Measurements from ENCODE around the gene ADAM12.

ADAM12 gene, protein sequence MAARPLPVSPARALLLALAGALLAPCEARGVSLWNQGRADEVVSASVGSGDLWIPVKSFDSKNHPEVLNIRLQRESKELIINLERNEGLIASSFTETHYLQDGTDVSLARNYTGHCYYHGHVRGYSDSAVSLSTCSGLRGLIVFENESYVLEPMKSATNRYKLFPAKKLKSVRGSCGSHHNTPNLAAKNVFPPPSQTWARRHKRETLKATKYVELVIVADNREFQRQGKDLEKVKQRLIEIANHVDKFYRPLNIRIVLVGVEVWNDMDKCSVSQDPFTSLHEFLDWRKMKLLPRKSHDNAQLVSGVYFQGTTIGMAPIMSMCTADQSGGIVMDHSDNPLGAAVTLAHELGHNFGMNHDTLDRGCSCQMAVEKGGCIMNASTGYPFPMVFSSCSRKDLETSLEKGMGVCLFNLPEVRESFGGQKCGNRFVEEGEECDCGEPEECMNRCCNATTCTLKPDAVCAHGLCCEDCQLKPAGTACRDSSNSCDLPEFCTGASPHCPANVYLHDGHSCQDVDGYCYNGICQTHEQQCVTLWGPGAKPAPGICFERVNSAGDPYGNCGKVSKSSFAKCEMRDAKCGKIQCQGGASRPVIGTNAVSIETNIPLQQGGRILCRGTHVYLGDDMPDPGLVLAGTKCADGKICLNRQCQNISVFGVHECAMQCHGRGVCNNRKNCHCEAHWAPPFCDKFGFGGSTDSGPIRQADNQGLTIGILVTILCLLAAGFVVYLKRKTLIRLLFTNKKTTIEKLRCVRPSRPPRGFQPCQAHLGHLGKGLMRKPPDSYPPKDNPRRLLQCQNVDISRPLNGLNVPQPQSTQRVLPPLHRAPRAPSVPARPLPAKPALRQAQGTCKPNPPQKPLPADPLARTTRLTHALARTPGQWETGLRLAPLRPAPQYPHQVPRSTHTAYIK

GRCh38 chr10:126387931-126388911 is at the start of gene ADAM12:
TSS of gene ADAM12 (minus strand) at chr10:126388477. CDS start at chr10:126388145, 332 bp downstream.
- DNase-seq (ENCODE audit: low spot score): no peak

DNA sequence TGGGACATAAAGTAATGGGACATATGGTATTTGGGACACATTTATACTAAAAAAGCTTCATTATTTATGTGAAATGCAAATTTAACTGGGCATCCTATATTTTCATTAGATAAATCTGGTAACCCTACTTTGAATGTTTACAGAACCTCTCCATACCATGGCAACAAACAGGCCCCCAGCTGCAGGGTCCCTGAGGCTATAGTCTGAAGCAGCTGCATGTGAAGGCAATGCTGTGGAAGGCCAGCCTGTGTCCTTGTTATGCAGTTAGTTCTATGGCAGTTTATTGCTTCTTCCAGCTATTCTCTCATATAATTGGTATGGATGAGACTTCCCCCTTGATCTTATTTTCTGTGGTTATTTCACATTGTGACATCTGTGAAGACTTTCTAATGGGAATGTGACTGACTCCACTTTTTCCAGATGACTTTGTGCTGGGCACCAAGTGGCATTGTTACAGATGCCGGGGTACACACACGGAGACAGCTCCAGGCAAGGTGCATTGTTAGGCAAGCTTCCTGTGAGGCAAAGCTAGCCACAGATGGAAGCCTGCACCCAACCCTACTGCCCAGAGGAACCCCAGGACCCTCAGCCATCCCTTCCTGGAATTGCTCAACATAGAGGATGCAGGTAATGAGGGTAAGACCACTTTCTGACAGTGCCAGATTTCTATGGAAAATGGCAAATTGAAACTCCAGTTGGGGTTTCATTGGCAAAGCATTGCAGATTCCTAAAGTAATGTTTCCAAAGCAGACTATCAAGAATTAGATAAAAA is 49.5 kb upstream of the ADAM12 start:
- no peak for DNase-seq (ENCODE audit: low spot score)

GRCh38 chr10:126434235-126434634 is 46.0 kb upstream of the ADAM12 start:
- DNase-seq (ENCODE audit: low spot score): no peak

GRCh38 chr10:126433351-126433750 is 45.1 kb upstream of the ADAM12 start:
- DNase-seq (ENCODE audit: low spot score): no peak

DNA sequence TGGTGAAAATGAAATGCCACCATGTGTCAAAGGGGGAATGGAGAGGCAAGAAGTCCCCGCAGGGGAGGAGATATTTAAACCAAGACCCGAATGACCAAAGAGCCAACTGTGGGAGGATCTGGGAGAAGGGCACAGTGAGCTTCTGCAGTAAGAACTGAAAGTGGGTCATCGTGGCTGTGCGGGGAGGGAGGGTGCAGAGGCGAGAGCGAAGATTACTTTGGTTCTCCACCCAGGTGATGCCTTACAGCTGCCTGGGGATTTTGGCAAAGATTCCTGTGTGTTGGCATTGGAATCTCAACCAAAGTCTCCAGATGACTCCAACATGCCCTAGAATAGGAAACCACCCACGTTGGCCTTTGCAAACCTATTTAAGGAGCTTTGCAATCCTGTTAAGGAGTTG is 44.2 kb upstream of the ADAM12 start:
- DNase-seq (ENCODE audit: low spot score): no peak

DNA sequence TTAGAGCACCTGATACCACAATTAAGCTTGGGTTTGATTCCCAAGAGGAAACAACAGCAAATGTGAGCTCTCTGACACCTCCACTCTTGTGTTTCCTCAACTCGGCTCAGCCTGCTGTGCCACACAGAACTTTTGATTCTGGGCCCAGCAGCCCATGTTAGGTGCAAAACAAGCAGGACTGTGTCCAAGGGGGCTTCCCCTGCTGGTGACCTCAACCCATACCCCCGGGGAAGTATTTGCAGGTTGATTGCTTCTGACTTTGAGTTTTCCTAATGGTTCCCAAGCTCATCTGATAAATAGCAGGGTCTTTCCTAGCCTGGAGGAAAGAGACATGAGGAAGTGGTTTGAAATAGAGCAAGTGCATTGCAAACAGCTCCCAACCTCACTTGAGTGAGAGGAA is 43.5 kb upstream of the ADAM12 start:
- DNase-seq (ENCODE audit: low spot score): no peak

DNA sequence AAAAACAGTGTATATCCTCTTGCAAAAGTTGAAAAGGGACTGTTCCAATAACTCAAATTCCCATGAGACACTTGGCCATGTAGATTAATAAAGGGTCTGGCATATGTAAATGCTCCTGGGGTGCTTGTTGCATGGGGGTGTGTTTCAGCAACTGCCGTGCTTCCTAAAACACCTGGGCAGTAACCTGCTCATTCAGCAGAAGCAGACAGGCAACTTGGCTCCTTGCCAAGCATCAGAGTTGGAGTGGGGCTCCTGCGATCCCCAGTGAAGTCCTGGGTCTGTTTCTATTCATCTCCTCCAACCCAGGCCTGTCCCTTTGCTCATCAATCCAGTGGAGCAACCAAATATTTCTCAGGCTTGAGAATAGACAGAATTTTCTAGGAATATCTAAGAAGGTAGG is 42.2 kb upstream of the ADAM12 start:
- no peak for DNase-seq (ENCODE audit: low spot score)

GRCh38 chr10:126429275-126429674 is 41.0 kb upstream of the ADAM12 start:
- no peak for DNase-seq (ENCODE audit: low spot score)

DNA sequence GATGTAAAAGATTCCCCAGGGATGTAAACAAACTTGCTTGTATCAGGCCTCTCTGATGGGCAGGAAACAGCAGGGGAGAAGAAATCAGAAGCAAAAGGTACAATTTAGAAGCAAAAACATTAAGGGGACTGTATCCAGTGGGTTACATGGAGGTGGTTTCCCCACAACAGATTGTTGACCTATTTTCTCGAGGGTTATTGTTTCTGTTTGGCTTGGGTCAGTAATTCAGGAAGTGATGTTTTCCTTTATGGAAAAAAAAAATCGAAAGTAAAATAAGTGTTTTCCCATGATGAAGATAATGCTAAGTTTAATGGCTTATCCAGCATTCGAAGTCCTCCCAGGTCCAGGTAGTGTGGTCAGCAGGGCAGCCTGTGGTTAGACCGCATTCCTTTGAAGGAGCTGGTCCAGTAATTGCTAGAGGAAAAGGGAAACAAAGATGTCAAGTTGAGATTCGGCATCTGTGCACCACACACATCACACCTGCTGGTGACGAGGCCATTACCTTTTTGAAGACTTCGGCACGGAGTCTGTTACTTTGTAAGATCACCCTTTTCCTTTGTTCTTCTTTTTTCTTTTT is 37.3 kb upstream of the ADAM12 start:
- no peak for DNase-seq (ENCODE audit: low spot score)

DNA sequence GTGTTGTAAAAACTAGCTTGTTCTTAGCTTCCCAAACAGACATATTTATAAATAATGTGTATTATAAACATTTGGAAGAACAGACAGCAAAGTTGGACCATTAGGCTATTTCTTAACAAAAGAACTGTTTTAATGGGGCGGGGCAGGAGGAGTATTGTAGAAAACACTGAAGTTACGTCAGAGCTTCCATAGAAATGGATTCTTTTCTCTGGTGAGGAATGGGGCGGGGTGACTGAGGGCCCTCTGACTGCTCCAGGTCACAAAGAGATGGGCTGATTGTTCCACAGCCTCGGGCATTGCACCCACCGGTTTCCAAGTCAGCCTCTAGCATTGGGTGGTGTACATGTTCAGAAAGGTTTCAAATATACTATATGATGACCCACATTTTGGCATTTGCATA is 36.8 kb upstream of the ADAM12 start:
- DNase-seq (ENCODE audit: low spot score): no peak

DNA sequence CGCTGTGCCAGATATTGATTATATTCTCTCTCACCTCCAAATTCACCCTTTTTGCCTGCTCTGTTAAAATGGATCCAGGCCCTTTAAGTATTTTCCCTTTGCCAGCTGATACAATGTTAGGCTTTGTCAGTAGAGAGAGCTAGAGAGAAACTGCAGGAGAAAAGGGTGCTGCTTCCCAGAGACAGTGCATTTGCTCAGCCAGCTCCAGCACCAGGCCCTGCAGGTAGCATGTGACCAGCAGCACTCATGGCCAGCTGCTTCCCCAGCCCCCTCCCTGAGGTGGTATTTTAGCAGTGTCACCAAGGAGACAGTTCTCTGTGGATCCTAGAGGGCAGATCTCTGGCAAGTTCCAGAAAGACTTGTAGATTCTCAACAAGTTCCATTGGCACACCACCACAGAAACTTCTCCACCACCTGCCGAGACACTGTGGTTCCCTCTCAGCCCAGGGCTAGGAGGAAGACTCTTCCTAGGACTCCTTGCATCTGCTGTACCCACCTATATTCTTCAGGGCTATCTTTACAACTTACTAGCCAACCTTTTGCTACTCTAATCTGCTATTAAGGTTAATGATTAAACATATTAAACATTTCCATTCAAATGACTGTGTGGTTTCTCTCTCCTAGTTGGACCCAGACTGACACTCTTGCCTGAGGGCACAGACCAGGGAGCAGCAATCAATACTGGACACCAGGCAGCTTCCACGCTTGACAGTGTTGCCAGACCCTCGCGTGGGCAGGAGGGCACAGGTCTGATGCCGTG is 35.6 kb upstream of the ADAM12 start:
- no peak for DNase-seq (ENCODE audit: low spot score)

DNA sequence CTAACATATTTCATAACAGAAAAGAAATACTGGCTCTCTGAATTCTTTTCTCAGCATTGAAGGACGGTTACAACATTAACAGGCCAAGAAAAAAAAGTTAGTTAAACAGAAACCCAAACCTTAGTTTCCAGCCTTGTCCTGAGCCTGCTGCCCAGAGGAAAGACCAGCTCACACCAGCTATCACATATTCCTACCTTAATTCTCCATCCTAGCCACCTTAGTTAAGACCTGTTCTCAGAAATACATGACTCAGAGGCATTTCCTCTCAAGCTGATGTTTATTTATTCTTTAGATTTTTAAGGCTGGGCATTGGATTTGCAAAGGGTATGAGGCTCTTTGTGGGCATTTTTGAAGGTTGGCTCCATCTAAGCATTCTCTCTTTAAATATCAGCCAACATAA is 34.3 kb upstream of the ADAM12 start:
- no peak for DNase-seq (ENCODE audit: low spot score)

DNA sequence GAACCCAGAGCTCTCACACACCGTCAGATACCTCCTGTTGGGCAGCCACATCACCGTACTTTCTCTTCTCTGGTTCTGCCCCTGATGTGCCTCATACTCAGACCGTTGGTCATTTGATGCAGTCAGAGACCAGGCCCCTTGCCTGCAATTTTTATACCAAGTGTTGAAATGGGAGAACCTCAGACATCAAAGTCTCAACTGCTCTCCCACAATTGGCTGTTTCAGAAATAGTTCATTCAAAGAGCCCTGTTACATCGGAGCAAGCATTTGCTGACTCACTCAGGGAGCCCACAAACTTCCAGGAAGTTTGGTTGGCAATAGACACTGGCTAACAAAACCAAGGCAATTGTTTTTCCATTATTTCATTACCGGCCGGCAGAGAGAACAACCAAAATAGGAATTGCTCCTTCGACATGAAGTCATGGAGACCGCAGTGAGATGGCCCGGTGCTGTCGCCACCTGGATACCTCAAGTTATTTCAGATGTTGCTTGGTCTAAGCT is 33.5 kb upstream of the ADAM12 start:
- peak; percentile 28 for DNase-seq (ENCODE audit: low spot score)

DNA sequence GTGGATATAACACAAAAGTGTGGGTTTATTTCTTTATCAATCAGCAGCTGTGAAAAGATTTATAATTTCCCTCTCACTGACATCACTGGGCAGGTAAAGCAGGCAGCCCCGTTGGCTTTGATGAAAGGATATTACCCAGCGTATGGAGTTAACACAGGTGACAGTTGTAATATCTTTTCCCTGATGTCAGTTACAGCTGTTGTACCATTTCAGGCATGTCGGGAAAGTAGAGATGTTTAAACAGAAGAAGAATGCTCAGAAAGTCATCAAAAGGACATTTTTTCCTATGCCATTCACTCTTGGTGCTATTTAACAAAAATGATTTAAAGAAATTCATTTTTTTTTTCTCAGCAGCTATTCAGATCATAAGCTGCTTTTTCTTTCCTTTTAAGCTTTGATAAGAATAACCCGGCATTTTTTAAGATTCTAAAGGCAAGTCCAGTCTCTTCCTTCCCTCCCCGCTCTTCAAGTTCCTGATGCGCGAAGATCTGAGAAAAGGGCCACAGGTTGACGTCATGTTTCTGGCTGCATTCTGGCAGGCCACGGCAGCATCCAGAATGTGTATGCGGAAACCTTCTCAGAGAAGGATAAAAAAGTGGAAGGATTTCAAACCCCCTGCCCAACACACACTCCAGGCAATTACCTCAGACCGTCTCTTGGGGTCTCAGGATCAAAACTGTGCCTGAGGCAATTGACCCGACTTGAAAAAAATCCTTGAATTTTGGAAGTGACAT is 32.5 kb upstream of the ADAM12 start:
- no peak for DNase-seq (ENCODE audit: low spot score)

DNA sequence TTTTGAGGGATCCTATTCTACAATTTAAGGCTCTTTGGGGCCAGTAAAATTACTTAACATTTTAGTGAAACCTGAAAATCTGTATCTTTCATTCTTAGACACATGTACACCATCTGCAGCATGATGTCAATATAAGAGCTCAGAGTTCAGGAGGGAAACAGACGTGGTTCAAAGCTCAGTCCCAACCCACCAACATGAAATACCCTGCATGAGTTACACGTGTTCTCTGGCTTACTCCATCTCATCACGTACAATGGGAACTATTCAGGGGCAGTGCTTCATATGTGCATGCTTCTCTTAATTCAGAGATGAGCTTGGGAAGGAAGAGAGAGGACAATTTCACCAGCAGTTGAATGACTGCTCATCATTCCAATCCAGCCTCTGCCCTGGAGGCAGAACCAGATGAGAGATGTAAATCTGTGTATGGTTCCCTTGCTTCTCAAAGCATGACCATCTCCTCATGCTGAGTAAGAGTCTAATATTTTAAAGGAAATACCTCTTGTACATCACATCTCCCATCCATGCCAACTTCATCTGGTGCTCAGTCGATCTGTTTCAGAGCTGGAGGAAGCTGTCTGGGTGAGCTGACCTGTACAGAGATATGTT is 29.0 kb upstream of the ADAM12 start:
- DNase-seq (ENCODE audit: low spot score): no peak

GRCh38 chr10:126409821-126410220 is 21.5 kb upstream of the ADAM12 start:
- no peak for DNase-seq (ENCODE audit: low spot score)

GRCh38 chr10:126408953-126409641 is 20.8 kb upstream of the ADAM12 start:
- no peak for DNase-seq (ENCODE audit: low spot score)

- no peak for DNase-seq (ENCODE audit: low spot score)
Observed at GRCh38 chr10:126407831-126408230, 19.6 kb upstream of the ADAM12 start.
